Esophagus squamous epithelium (tissue), 5 donors: ENCODE results near the gene SEC14L6. TPM values are rescaled to one million over a fixed set of nuclear protein-coding genes. Genes with fewer than 3 reads are reported as not detected.
"Not testable (repeated sequence)": the region's sequence is repeated elsewhere in the genome, so short reads cannot be mapped to it uniquely, and the experiment has no call there.

ENCODE experiments used
- DNase-seq: peaks from one replicate; lab custom pipeline; 2025; lab: John Stamatoyannopoulos, UW
- H3K27ac ChIP-seq, 4 donors: fragments of 200-600 bp; sonication (generic); one replicate each; pipeline ENCODE4 v1.5.1; 2016 to 2019; ENCODE audit warnings: mild to moderate bottlenecking in 1 of 4
- H3K27me3 ChIP-seq, 4 donors: fragments of 200-600 bp; sonication (generic); 1 replicate in 3 of 4; 2 replicates in 1 of 4; pipeline versions ENCODE4 v1.5.1 to v1.6.0; 2017 to 2021; ENCODE audit warnings: antibody characterized with exemption in 1 of 4
- H3K36me3 ChIP-seq, 3 donors: fragments of 200-600 bp; sonication (generic); one replicate each; pipeline ENCODE4 v1.5.1; 2016 to 2019
- H3K4me1 ChIP-seq, 3 donors: fragments of 200-600 bp; sonication (generic); one replicate each; pipeline ENCODE4 v1.5.1; 2017 to 2019
- H3K4me3 ChIP-seq, 4 donors: fragments of 200-600 bp; sonication (generic); 1 replicate in 3 of 4; 2 replicates in 1 of 4; pipeline ENCODE4 v1.5.1; 2016 to 2019; ENCODE audit warnings: mild to moderate bottlenecking in 2 of 4, moderate library complexity in 1 of 4
- H3K9me3 ChIP-seq, 3 donors: fragments of 200-600 bp; sonication (generic); one replicate each; pipeline ENCODE4 v1.5.1; 2016 to 2019
- CTCF ChIP-seq, 6 experiments: fragments of 450-650 bp in 4 of 6; fragments of 200-600 bp in 2 of 6; sonication (generic) in 2 of 6; IDR thresholded peaks; one replicate each; pipeline ENCODE4 v1.5.1; 2016 to 2019; ENCODE audit warnings: antibody characterized with exemption in 6 of 6, mild to moderate bottlenecking in 4 of 6, moderate library complexity in 4 of 6
- POLR2A ChIP-seq, 4 donors: fragments of 450-650 bp; IDR thresholded peaks; one replicate each; pipeline ENCODE4 v1.6.1; 2017; ENCODE audit warnings: antibody characterized with exemption in 4 of 4, mild to moderate bottlenecking in 4 of 4, moderate library complexity in 3 of 4
- WGBS, 2 donors: methylation state at CpG; one replicate each; pipeline ENCODE4 v1.1.5; 2018; 5-methylcytosine and 5-hydroxymethylcytosine counted together
- intact Hi-C: fragments of 100-400 bp; cut with DNase I; formaldehyde crosslinking; loops from one replicate; pipeline ENCODE4 v1.15.0; 2022
- total RNA-seq, 4 donors: library from RNA; depleted of rRNA; stranded (reverse); fragments of >200 nt; gene quantifications; one replicate each; pipeline ENCODE4 v1.1.0, GENCODE V29; 2016
- donor health status: DM: yes; HTN: yes; CAD: no.

Gene SEC14L6
- total RNA-seq, 4 donors from 2014 or later = 0.19 TPM; not detected in 3

DNA sequence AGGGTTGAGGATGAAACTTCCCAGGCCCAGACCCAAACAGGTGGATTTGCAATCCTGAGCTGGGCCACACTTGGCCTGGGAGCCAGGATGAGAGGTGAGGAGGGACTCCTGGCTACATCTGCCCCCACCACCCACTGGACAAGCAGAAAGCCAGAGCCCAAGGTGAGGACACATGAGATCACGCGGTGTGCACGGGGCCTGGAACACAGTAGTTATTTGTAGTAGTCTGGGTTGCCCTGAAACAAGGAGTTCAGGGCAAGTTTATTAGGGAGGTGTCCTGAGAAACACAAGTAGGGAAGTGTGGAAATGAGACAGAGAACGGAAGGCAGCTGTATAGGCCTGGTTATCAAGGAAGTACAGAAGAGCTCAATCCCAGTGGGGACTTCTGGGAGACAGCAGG lies 647 bp upstream of the SEC14L6 start:
- 79 to 91% methylated on average over 1 to 4 of the region's 4 CpGs for WGBS, 2 donors
- Histone ChIP-seq H3K4me3 (no peak overlapping the region), H3K36me3 (no peaks in the 10 kb centered on the region), H3K27me3 (peaks cover 0 to 54% (median 0%) of the 10 kb centered on the region in 4 donors), H3K9me3 (no peaks in the 10 kb centered on the region), H3K27ac (no peak overlapping the region), H3K4me1 (peaks cover 0 to 7% (median 3%) of the 10 kb centered on the region in 3 donors)
- intact Hi-C loops = no loop called here
- no peak for TF ChIP-seq POLR2A (IDR thresholded peaks at IDR 0.05)
- TF ChIP-seq CTCF (IDR thresholded peaks at IDR 0.05) = no peak
- DNase-seq = no peak

- DNase-seq = no peak
- no peak overlapping the region for H3K27ac ChIP-seq
- intact Hi-C loops = no loop called here
- peak overlapping the region in 2 of 4 donors; percentile 43 to 55 for H3K4me3 ChIP-seq
- TF ChIP-seq POLR2A (IDR thresholded peaks at IDR 0.05) (no peak), CTCF (IDR thresholded peaks at IDR 0.05) (no peak)
- 74 to 87% methylated on average over 6 to 11 of the region's 12 CpGs for WGBS, 2 donors
- H3K4me1 ChIP-seq = peaks cover 3 to 12% (median 6%) of the 10 kb centered on the region in 3 donors
- H3K27me3 ChIP-seq = peaks cover 0 to 54% (median 3%) of the 10 kb centered on the region in 4 donors
- H3K36me3 ChIP-seq = no peaks in the 10 kb centered on the region
- no peaks in the 10 kb centered on the region for H3K9me3 ChIP-seq
Measured at GRCh38 chr22:30542811-30543188, 3.7 kb downstream of the SEC14L6 start.

- H3K4me1 ChIP-seq = peaks cover 3 to 12% (median 6%) of the 10 kb centered on the region in 3 donors
- intact Hi-C loops = no loop called here
- H3K27ac ChIP-seq = no peak overlapping the region
- 5% methylated on average over 4 to 17 of the region's 64 CpGs for WGBS, 2 donors
- no peak for DNase-seq
- no peak for TF ChIP-seq POLR2A (IDR thresholded peaks at IDR 0.05)
- no peak for TF ChIP-seq CTCF (IDR thresholded peaks at IDR 0.05)
- H3K27me3 ChIP-seq = peaks cover 0 to 52% (median 3%) of the 10 kb centered on the region in 4 donors
- H3K4me3 ChIP-seq = peak overlapping the region; percentile 2 to 55 (median 39)
- H3K36me3 ChIP-seq = no peaks in the 10 kb centered on the region
- H3K9me3 ChIP-seq = no peaks in the 10 kb centered on the region
Measured at GRCh38 chr22:30541961-30542810, 4.4 kb downstream of the SEC14L6 start.

- H3K36me3 ChIP-seq, H3K9me3 ChIP-seq, H3K27ac ChIP-seq, DNase-seq, intact Hi-C loops: not testable (repeated sequence)
- peaks cover 3 to 12% (median 6%) of the 10 kb centered on the region in 3 donors for H3K4me1 ChIP-seq
- peak overlapping the region in 2 of 4 donors; percentile 43 to 55 for H3K4me3 ChIP-seq
- WGBS, 2 donors = 72 to 84% methylated on average over 3 of the region's 3 CpGs
- H3K27me3 ChIP-seq = peaks cover 0 to 45% (median 3%) of the 10 kb centered on the region in 4 donors
Measured at GRCh38 chr22:30541511-30541910, 5.0 kb downstream of the SEC14L6 start.

- TF ChIP-seq CTCF (IDR thresholded peaks at IDR 0.05) (no peak), POLR2A (IDR thresholded peaks at IDR 0.05) (no peak)
- Histone ChIP-seq H3K27ac (no peak overlapping the region), H3K9me3 (no peaks in the 10 kb centered on the region), H3K27me3 (peaks cover 0 to 37% (median 3%) of the 10 kb centered on the region in 4 donors), H3K4me1 (peaks cover 3 to 12% (median 6%) of the 10 kb centered on the region in 3 donors), H3K4me3 (no peak overlapping the region), H3K36me3 (no peaks in the 10 kb centered on the region)
- intact Hi-C loops = no loop called here
- 86 to 100% methylated on average over 1 of the region's 1 CpG for WGBS, 2 donors
- DNase-seq = no peak
Measured at GRCh38 chr22:30539368-30539767, 7.2 kb downstream of the SEC14L6 start.
